SK-N-SH (cell line): Measurements from ENCODE around the gene POLL. TPM values are rescaled to one million over a fixed set of nuclear protein-coding genes. Genes with fewer than 3 reads are reported as not detected.

Experiments used
- CTCF ChIA-PET: fragments of 300-600, 350-600 bp; formaldehyde crosslinking; extraction: SDS; loops from one replicate; lab custom pipeline; 2021; lab: Yijun Ruan, JAX
- POLR2A ChIA-PET: fragments of 350-600 bp; sonication (Branson Sonifier 250); formaldehyde crosslinking; extraction: SDS; loops from one replicate; lab custom pipeline; 2020; ENCODE audit warnings: antibody characterized with exemption, inconsistent platforms; lab: Yijun Ruan, JAX
- DNase-seq: peaks from one replicate; pipeline ENCODE4 v3.0.0; 2012
- H2AFZ ChIP-seq: fragments of 200-600 bp; sonication (generic); 2 replicates; pipeline ENCODE4 v1.8.1; 2016; ENCODE audit warnings: antibody characterized with exemption, mild to moderate bottlenecking, low read depth
- H3F3A ChIP-seq: fragments of 200-600 bp; sonication (generic); replicated peaks from 2 replicates; pipeline ENCODE3; 2016; ENCODE audit warnings: antibody characterized with exemption, mild to moderate bottlenecking; ENCODE audit not compliant: insufficient read depth
- H3K27ac ChIP-seq, 2 experiments: fragments of 200-500 bp in 1 of 2; fragments of 200-600 bp in 1 of 2; sonication (Bioruptor generic) in 1 of 2; sonication (generic), shearing (Covaris generic) in 1 of 2; 2 replicates each; pipeline versions ENCODE4 v1.5.1 to v1.6.1; 2014 to 2016; ENCODE audit warnings: low read depth in 2 of 2, inconsistent platforms in 1 of 2, low read length in 1 of 2, mild to moderate bottlenecking in 1 of 2, mixed read lengths in 1 of 2
- H3K27me3 ChIP-seq: fragments of 200-600 bp; sonication (generic), shearing (Covaris generic); 2 replicates; pipeline ENCODE4 v1.6.1; 2016; ENCODE audit warnings: mixed run types; ENCODE audit not compliant: insufficient read depth
- H3K36me3 ChIP-seq, 2 experiments: fragments of 200-500 bp in 1 of 2; fragments of 200-600 bp in 1 of 2; sonication (Bioruptor generic) in 1 of 2; sonication (generic) in 1 of 2; replicated peaks in 1 of 2; 2 replicates each; pipeline versions ENCODE3 to v1.5.1; 2014 to 2016; ENCODE audit warnings: low read length in 1 of 2, mild to moderate bottlenecking in 1 of 2; ENCODE audit not compliant: insufficient read depth in 2 of 2, control insufficient read depth in 1 of 2
- H3K4me1 ChIP-seq, 2 experiments: fragments of 200-500 bp in 1 of 2; fragments of 200-600 bp in 1 of 2; sonication (Bioruptor generic) in 1 of 2; sonication (generic), shearing (Covaris generic) in 1 of 2; 2 replicates each; pipeline versions ENCODE4 v1.5.1 to v1.6.1; 2014 to 2016; ENCODE audit warnings: low read depth in 1 of 2, low read length in 1 of 2, mixed run types in 1 of 2; ENCODE audit not compliant: insufficient read depth in 2 of 2, control insufficient read depth in 1 of 2
- H3K4me2 ChIP-seq: fragments of 200-600 bp; sonication (generic), shearing (Covaris generic); 2 replicates; pipeline ENCODE4 v1.6.1; 2017; ENCODE audit warnings: mixed run types
- H3K4me3 ChIP-seq, 2 experiments: fragments of 200-500 bp in 1 of 2; fragments of 200-600 bp in 1 of 2; sonication (Bioruptor generic) in 1 of 2; sonication (generic), shearing (Covaris generic) in 1 of 2; 2 replicates each; pipeline versions ENCODE4 v1.5.1 to v1.8.1; 2014 to 2016; ENCODE audit warnings: low read depth in 2 of 2, inconsistent platforms in 1 of 2, low read length in 1 of 2, mild to moderate bottlenecking in 1 of 2, mixed read lengths in 1 of 2, moderate library complexity in 1 of 2
- H3K79me2 ChIP-seq: fragments of 200-600 bp; sonication (generic); 2 replicates; pipeline ENCODE4 v1.8.1; 2017; ENCODE audit warnings: mild to moderate bottlenecking; ENCODE audit not compliant: insufficient read depth
- H3K9ac ChIP-seq: fragments of 200-600 bp; sonication (generic); 2 replicates; pipeline ENCODE4 v1.6.1; 2017; ENCODE audit warnings: mixed run types
- H3K9me2 ChIP-seq: fragments of 200-600 bp; sonication (generic); 2 replicates; pipeline ENCODE4 v1.6.1; 2017; ENCODE audit warnings: mixed run types
- H3K9me3 ChIP-seq: fragments of 200-600 bp; sonication (generic); 2 replicates; pipeline ENCODE4 v1.6.1; 2017; ENCODE audit warnings: mixed run types, mild to moderate bottlenecking, moderate library complexity
- H4K20me1 ChIP-seq: fragments of 200-600 bp; sonication (generic); 2 replicates; pipeline ENCODE4 v1.6.1; 2017; ENCODE audit warnings: mild to moderate bottlenecking, mixed run types; ENCODE audit not compliant: insufficient read depth
- ELF1 ChIP-seq: IDR thresholded peaks from 2 replicates; pipeline ENCODE4 v1.4.0; 2012
- EP300 ChIP-seq, 2 experiments: IDR thresholded peaks; 2 replicates each; pipeline versions ENCODE4 v1.4.0 to v1.6.1; 2012; ENCODE audit warnings: borderline replicate concordance in 1 of 2, low read depth in 1 of 2, low read length in 1 of 2
- EZH2phosphoT487 ChIP-seq: fragments of 200-600 bp; sonication (generic); IDR thresholded peaks from 2 replicates; pipeline ENCODE4 v1.6.1; 2017; ENCODE audit warnings: low read depth, mixed run types, mild to moderate bottlenecking, antibody characterized with exemption, moderate library complexity, borderline replicate concordance
- FOXJ3 ChIP-seq: sonication (generic); formaldehyde crosslinking; IDR thresholded peaks from 2 replicates; pipeline ENCODE4 v1.5.1; 2020; ENCODE audit warnings: mild to moderate bottlenecking, missing genetic modification reagents
- GATA2 ChIP-seq: sonication (generic); formaldehyde crosslinking; IDR thresholded peaks from 2 replicates; pipeline ENCODE4 v1.5.0; 2020; ENCODE audit warnings: mild to moderate bottlenecking, missing genetic modification reagents
- NFIC ChIP-seq: IDR thresholded peaks from 2 replicates; pipeline ENCODE4 v1.4.0; 2012; ENCODE audit warnings: borderline replicate concordance
- PBX3 ChIP-seq: IDR thresholded peaks from 2 replicates; pipeline ENCODE4; 2012
- RCOR1 ChIP-seq: fragments of 150-350 bp; IDR thresholded peaks from 2 replicates; pipeline ENCODE4 v1.6.1; 2017; ENCODE audit warnings: antibody characterized with exemption, low read length
- SIN3A ChIP-seq: IDR thresholded peaks from 2 replicates; pipeline ENCODE4 v1.6.1; 2012; ENCODE audit warnings: low read depth, mild to moderate bottlenecking, low read length, moderate library complexity, borderline replicate concordance
- SMC3 ChIP-seq: IDR thresholded peaks from 2 replicates; pipeline ENCODE4 v1.6.1; 2012; ENCODE audit warnings: low read depth, low read length, improper control_type of control experiment
- TAF1 ChIP-seq: IDR thresholded peaks from 2 replicates; pipeline ENCODE4 v1.6.1; 2012; ENCODE audit warnings: low read depth, mild to moderate bottlenecking, low read length, moderate library complexity, borderline replicate concordance
- TCF12 ChIP-seq: IDR thresholded peaks from 2 replicates; pipeline ENCODE4 v1.4.0; 2012
- USF2 ChIP-seq: fragments of 150-350 bp; IDR thresholded peaks from 2 replicates; pipeline ENCODE4 v1.6.1; 2017; ENCODE audit warnings: antibody characterized with exemption, low read length, low read depth, borderline replicate concordance
- WGBS: methylation state at CpG from one replicate; pipeline ENCODE4 v1.1.6; 2017; ENCODE audit warnings: low lambda C conversion rate; 5-methylcytosine and 5-hydroxymethylcytosine counted together
- polyA plus RNA-seq, 3 experiments: library from polyadenylated mRNA; depleted of rRNA; stranded (reverse); fragments of >200 nt; gene quantifications; 2 replicates each; pipeline ENCODE4 v1.2.3, GENCODE V29; 2012

POLL gene
- polyA plus RNA-seq, 1 of the 3 experiments (the other 2 are of a cell fraction), result 22.0 TPM

GRCh38 chr10:101580486-101581399, 7.3 kb downstream of the POLL start:
- 96% methylated on average over 10 of the region's 10 CpGs for WGBS
- no peak overlapping the region for H3K4me3 ChIP-seq
- H3K4me2 ChIP-seq, result no peak overlapping the region
- H3K27ac ChIP-seq, result no peak overlapping the region
- H3K4me1 ChIP-seq, result peaks cover 0 to 18% of the 10 kb centered on the region in 2 experiments; a peak in 1 of 4 replicates
- no peaks in the 10 kb centered on the region for H3K79me2 ChIP-seq
- H4K20me1 ChIP-seq, result no peaks in the 10 kb centered on the region
- peaks cover 3 to 52% of the 10 kb centered on the region in 2 experiments for H3K36me3 ChIP-seq
- H3K9me2 ChIP-seq, result no peaks in the 10 kb centered on the region
- no peaks in the 10 kb centered on the region for H3K9me3 ChIP-seq
- DNase-seq, result no peak
- POLR2A ChIA-PET, result no interaction called here
- H2AFZ ChIP-seq, result no peak overlapping the region
- TF ChIP-seq NFIC (no peak), TCF12 (no peak), SIN3A (no peak), PBX3 (no peak), EP300 (IDR thresholded peaks at IDR 0.05; ENCODE audit: borderline replicate concordance in 1 of 2, low read depth in 1 of 2, low read length in 1 of 2) (no peak), GATA2 (CRISPR knock-in tag) (no peak), EZH2phosphoT487 (no peak), USF2 (no peak), ELF1 (no peak)
- TF ChIP-seq, all 33 proteins: peak for 0
- no peaks in the 10 kb centered on the region for H3F3A ChIP-seq
- CTCF ChIA-PET, result interaction anchor here (0.6 to 11.9 kb wide), 5 partner anchors 9 to 367 kb away, joined by 3 to 88 read pairs (median 4); no protein-coding TSS in a partner anchor
- H3K9ac ChIP-seq, result no peak overlapping the region
- H3K27me3 ChIP-seq, result no peaks in the 10 kb centered on the region

- ChIA-PET POLR2A (no interaction called here), CTCF (interaction anchor here (1.3 to 11.9 kb wide), 4 partner anchors 8 to 366 kb away, joined by 3 to 88 read pairs (median 6); no protein-coding TSS in a partner anchor)
- H3K4me1 ChIP-seq, result peaks cover 0 to 17% of the 10 kb centered on the region in 2 experiments; a peak in 1 of 4 replicates
- H3K27me3 ChIP-seq, result no peaks in the 10 kb centered on the region
- H3K4me2 ChIP-seq, result no peak overlapping the region
- no peak overlapping the region for H3K9ac ChIP-seq
- TF ChIP-seq TAF1, result no peak
- no peak for TF ChIP-seq RCOR1
- no peak for TF ChIP-seq NFIC
- no peak for TF ChIP-seq SMC3
- TF ChIP-seq FOXJ3 (CRISPR knock-in tag), result no peak
- H3K9me2 ChIP-seq, result no peaks in the 10 kb centered on the region
- WGBS, result 100% methylated on average over 7 of the region's 12 CpGs
- peaks cover 0 to 43% of the 10 kb centered on the region in 2 experiments for H3K36me3 ChIP-seq
- H2AFZ ChIP-seq, result no peak overlapping the region
- H3K79me2 ChIP-seq, result no peaks in the 10 kb centered on the region
- no peak overlapping the region for H3K27ac ChIP-seq
- DNase-seq, result no peak
- H3F3A ChIP-seq, result no peaks in the 10 kb centered on the region
- no peaks in the 10 kb centered on the region for H4K20me1 ChIP-seq
- H3K9me3 ChIP-seq, result no peaks in the 10 kb centered on the region
- H3K4me3 ChIP-seq, result no peak overlapping the region
These were observed 8.6 kb downstream of the POLL start for GRCh38 chr10:101579516-101579870.
